ENCODE results near the gene CYP2D6. TPM values are rescaled to one million over a fixed set of nuclear protein-coding genes. Genes with fewer than 3 reads are reported as not detected.
A peak's percentile ranks its signal among the peaks of the same experiment; 100 is the strongest.
"Not testable (repeated sequence)": the region's sequence is repeated elsewhere in the genome, so short reads cannot be mapped to it uniquely, and the experiment has no call there.

CYP2D6 gene
- total RNA-seq, 4 donors from 2014 or later, result 1.2 to 9.7 (median 3.3) TPM

GRCh38 chr22:42111798-42112197 is 18.8 kb downstream of the CYP2D6 start:
- WGBS, 2 donors (ENCODE audit: low coverage in 1 of 2), result 93 to 100% methylated on average over 1 to 4 of the region's 4 CpGs
- intact Hi-C loops (cut with DNase I; ENCODE audit: low total_unique reads), result no loop called here
- no peak for TF ChIP-seq POLR2AphosphoS5 (IDR thresholded peaks at IDR 0.05)
- no peak for TF ChIP-seq CTCF (IDR thresholded peaks at IDR 0.05)
- no peak for TF ChIP-seq EP300 (IDR thresholded peaks at IDR 0.05; ENCODE audit: low read depth)
- TF ChIP-seq POLR2A (IDR thresholded peaks at IDR 0.05), result no peak

GRCh38 chr22:42108848-42109247 is 21.8 kb downstream of the CYP2D6 start:
- in situ Hi-C loops (cut with MboI; ENCODE audit: low pct_ligation_motif_present in 1 of 4, low pct_unique_long_range_greater_than_20kb in 1 of 4, low sequenced_read_pairs in 3 of 4), result no loop called here

More at GRCh38 chr22:42111798-42112197, 18.8 kb downstream of the CYP2D6 start:
- H3K27me3 ChIP-seq, result no peaks in the 10 kb centered on the region
- DNase-seq, result no peak
- no peaks in the 10 kb centered on the region for H3K36me3 ChIP-seq
- H3K9me3 ChIP-seq, result peaks cover 8 to 11% of the 10 kb centered on the region in 2 donors
- H3K27ac ChIP-seq, result no peak overlapping the region
- in situ Hi-C loops (cut with MboI; ENCODE audit: low pct_ligation_motif_present in 1 of 4, low pct_unique_long_range_greater_than_20kb in 1 of 4, low sequenced_read_pairs in 3 of 4), result no loop called here
- no peak overlapping the region for H3K4me3 ChIP-seq
- H3K4me1 ChIP-seq, result no peaks in the 10 kb centered on the region

GRCh38 chr22:42104332-42104860 is 26.2 kb downstream of the CYP2D6 start:
- in situ Hi-C loops (cut with MboI; ENCODE audit: low pct_ligation_motif_present in 1 of 4, low pct_unique_long_range_greater_than_20kb in 1 of 4, low sequenced_read_pairs in 3 of 4); H3K36me3 ChIP-seq; intact Hi-C loops (cut with DNase I; ENCODE audit: low total_unique reads); H3K4me3 ChIP-seq; H3K4me1 ChIP-seq; H3K27me3 ChIP-seq; DNase-seq; H3K27ac ChIP-seq: not testable (repeated sequence)
- H3K9me3 ChIP-seq, result peaks cover 42 to 45% of the 10 kb centered on the region in 2 donors
- WGBS, 2 donors (ENCODE audit: low coverage in 1 of 2), result 86 to 89% methylated on average over 2 to 6 of the region's 6 CpGs

More at GRCh38 chr22:42108848-42109247, 21.8 kb downstream of the CYP2D6 start:
- H3K27me3 ChIP-seq, result no peaks in the 10 kb centered on the region
- DNase-seq, result no peak
- intact Hi-C loops (cut with DNase I; ENCODE audit: low total_unique reads), result no loop called here
- no peaks in the 10 kb centered on the region for H3K36me3 ChIP-seq
- no peak overlapping the region for H3K4me3 ChIP-seq
- no peaks in the 10 kb centered on the region for H3K4me1 ChIP-seq
- peaks cover 17 to 18% of the 10 kb centered on the region in 2 donors for H3K9me3 ChIP-seq
- no peak overlapping the region for H3K27ac ChIP-seq
- no peak for TF ChIP-seq EP300 (IDR thresholded peaks at IDR 0.05; ENCODE audit: low read depth)
- no peak for TF ChIP-seq POLR2AphosphoS5 (IDR thresholded peaks at IDR 0.05)
- TF ChIP-seq POLR2A (IDR thresholded peaks at IDR 0.05), result no peak
- TF ChIP-seq CTCF (IDR thresholded peaks at IDR 0.05), result no peak
- WGBS, 2 donors (ENCODE audit: low coverage in 1 of 2), result 71 to 85% methylated on average over 1 to 18 of the region's 18 CpGs

GRCh38 chr22:42101199-42101598 is 29.4 kb downstream of the CYP2D6 start:
- TF ChIP-seq CTCF (IDR thresholded peaks at IDR 0.05) (no peak), POLR2AphosphoS5 (IDR thresholded peaks at IDR 0.05) (no peak), POLR2A (IDR thresholded peaks at IDR 0.05) (no peak), EP300 (IDR thresholded peaks at IDR 0.05; ENCODE audit: low read depth) (no peak)
- WGBS, 2 donors (ENCODE audit: low coverage in 1 of 2), result 95 to 96% methylated on average over 3 of the region's 3 CpGs
- Histone ChIP-seq H3K27me3 (no peaks in the 10 kb centered on the region), H3K36me3 (peaks cover 0 to 7% (median 0%) of the 10 kb centered on the region in 4 donors), H3K27ac (no peak overlapping the region), H3K4me3 (no peak overlapping the region), H3K4me1 (no peaks in the 10 kb centered on the region), H3K9me3 (peaks cover 42 to 45% of the 10 kb centered on the region in 2 donors)
- no peak for DNase-seq
- in situ Hi-C loops (cut with MboI; ENCODE audit: low pct_ligation_motif_present in 1 of 4, low pct_unique_long_range_greater_than_20kb in 1 of 4, low sequenced_read_pairs in 3 of 4) (no loop called here), intact Hi-C loops (cut with DNase I; ENCODE audit: low total_unique reads) (no loop called here)

GRCh38 chr22:42091455-42091782 is 39.2 kb downstream of the CYP2D6 start:
- Histone ChIP-seq H3K27ac (peak overlapping the region; percentile 93 to 98 (median 96)), H3K4me3 (peak overlapping the region; percentile 4 to 71 (median 50)), H3K36me3 (peaks cover 0 to 7% (median 2%) of the 10 kb centered on the region in 4 donors), H3K9me3 (no peaks in the 10 kb centered on the region), H3K4me1 (peaks cover 15 to 28% (median 19%) of the 10 kb centered on the region in 4 donors), H3K27me3 (no peaks in the 10 kb centered on the region)
- intact Hi-C loops (cut with DNase I; ENCODE audit: low total_unique reads) (loop anchor here (2.0 kb wide), 1 partner anchor 343 kb away; no protein-coding TSS in a partner anchor), in situ Hi-C loops (cut with MboI; ENCODE audit: low pct_ligation_motif_present in 1 of 4, low pct_unique_long_range_greater_than_20kb in 1 of 4, low sequenced_read_pairs in 3 of 4) (loop anchor here in 1 of 4 donors (10.0 kb wide), 1 partner anchor 353 kb away; no protein-coding TSS in a partner anchor)
- DNase-seq, result no peak
- 22% methylated on average over 7 of the region's 7 CpGs; no CpG with 5 or more reads in 1 of the 2 donors for WGBS, 2 donors (ENCODE audit: low coverage in 1 of 2)
- TF ChIP-seq CTCF (IDR thresholded peaks at IDR 0.05) (no peak), EP300 (IDR thresholded peaks at IDR 0.05; ENCODE audit: low read depth) (no peak), POLR2AphosphoS5 (IDR thresholded peaks at IDR 0.05) (no peak), POLR2A (IDR thresholded peaks at IDR 0.05) (no peak)

Measured in transverse colon (tissue), 4 donors.